ENCODE measurements around the gene MCF2L2. TPM values are rescaled to one million over a fixed set of nuclear protein-coding genes. Genes with fewer than 3 reads are reported as not detected.

Gene MCF2L2
- total and polyA plus RNA-seq, 2 experiments from 2014 or later: 6.7 to 14.6 TPM

- Mint-ChIP-seq H3K27me3 (ENCODE audit: insufficient read depth, low read depth, poor library complexity) (no peaks in the 10 kb centered on the region), H3K4me1 (peaks cover 7% of the 10 kb centered on the region), H3K4me3 (no peak overlapping the region), H3K36me3 (ENCODE audit: low read depth) (peaks cover 3% of the 10 kb centered on the region; the same call in 1 of the 3 replicates), H3K9me3 (no peaks in the 10 kb centered on the region), H3K27ac (peak overlapping the region; percentile 38)
- Histone ChIP-seq H3K4me2 (no peak overlapping the region; the same call in 1 of the 2 replicates), H3K36me3 (ENCODE audit: insufficient read depth) (no peaks in the 10 kb centered on the region), H3K79me2 (replicated peaks; ENCODE audit: insufficient read depth) (no peaks in the 10 kb centered on the region), H3K27me3 (ENCODE audit: insufficient read depth) (no peaks in the 10 kb centered on the region), H3K27ac (ENCODE audit: low read depth) (no peak overlapping the region), H4K20me1 (replicated peaks; ENCODE audit: insufficient read depth) (no peaks in the 10 kb centered on the region), H3K9me2 (ENCODE audit: insufficient read depth) (no peaks in the 10 kb centered on the region), H3F3A (replicated peaks; ENCODE audit: low read depth) (no peaks in the 10 kb centered on the region), H3K4me1 (ENCODE audit: insufficient read depth) (peaks cover 8% of the 10 kb centered on the region; the same call in 1 of the 2 replicates), H2AFZ (no peak overlapping the region), H3K4me3 (no peak overlapping the region)
- peak; percentile 47; the same call in 2 of the 3 replicates for ATAC-seq
- TF ChIP-seq ZNF462 (CRISPR knock-in tag; IDR thresholded peaks at IDR 0.05): no peak
- no peak for TF ChIP-seq STAT1 (IDR thresholded peaks at IDR 0.05; ENCODE audit: unreplicated experiment)
- TF ChIP-seq EZH2phosphoT487 (IDR thresholded peaks at IDR 0.05; ENCODE audit: unreplicated experiment): no peak
- no peak for TF ChIP-seq EZH2 (IDR thresholded peaks at IDR 0.05; ENCODE audit: low read depth, unreplicated experiment)
- TF ChIP-seq JUNB (IDR thresholded peaks at IDR 0.05; ENCODE audit: unreplicated experiment): no peak
- TF ChIP-seq POLR2AphosphoS5 (IDR thresholded peaks at IDR 0.05; ENCODE audit: low read depth): no peak
- TF ChIP-seq ZNF331 (CRISPR knock-in tag; IDR thresholded peaks at IDR 0.05; ENCODE audit: low read depth): no peak
- TF ChIP-seq ETS1 (IDR thresholded peaks at IDR 0.05): no peak
- TF ChIP-seq, protein P1, sequence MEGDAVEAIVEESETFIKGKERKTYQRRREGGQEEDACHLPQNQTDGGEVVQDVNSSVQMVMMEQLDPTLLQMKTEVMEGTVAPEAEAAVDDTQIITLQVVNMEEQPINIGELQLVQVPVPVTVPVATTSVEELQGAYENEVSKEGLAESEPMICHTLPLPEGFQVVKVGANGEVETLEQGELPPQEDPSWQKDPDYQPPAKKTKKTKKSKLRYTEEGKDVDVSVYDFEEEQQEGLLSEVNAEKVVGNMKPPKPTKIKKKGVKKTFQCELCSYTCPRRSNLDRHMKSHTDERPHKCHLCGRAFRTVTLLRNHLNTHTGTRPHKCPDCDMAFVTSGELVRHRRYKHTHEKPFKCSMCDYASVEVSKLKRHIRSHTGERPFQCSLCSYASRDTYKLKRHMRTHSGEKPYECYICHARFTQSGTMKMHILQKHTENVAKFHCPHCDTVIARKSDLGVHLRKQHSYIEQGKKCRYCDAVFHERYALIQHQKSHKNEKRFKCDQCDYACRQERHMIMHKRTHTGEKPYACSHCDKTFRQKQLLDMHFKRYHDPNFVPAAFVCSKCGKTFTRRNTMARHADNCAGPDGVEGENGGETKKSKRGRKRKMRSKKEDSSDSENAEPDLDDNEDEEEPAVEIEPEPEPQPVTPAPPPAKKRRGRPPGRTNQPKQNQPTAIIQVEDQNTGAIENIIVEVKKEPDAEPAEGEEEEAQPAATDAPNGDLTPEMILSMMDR (conservative IDR thresholded peaks at IDR 0.05; ENCODE audit: low read depth in 2 of 2): no peak
- no peak for TF ChIP-seq NANOG (IDR thresholded peaks at IDR 0.05; ENCODE audit: borderline replicate concordance)
- no peak for TF ChIP-seq ZNF114 (CRISPR knock-in tag; IDR thresholded peaks at IDR 0.05)
- DNase-seq (ENCODE audit: low spot score): no peak
Measured at GRCh38 chr3:183281126-183281797, 147.2 kb downstream of the MCF2L2 start.

Data from GM23338 (cell line).